WI38 (cell line): ENCODE data around the gene MOB1A.

Experiments
- H3K4me3 ChIP-seq: 2 replicates; pipeline ENCODE4 v1.5.1; 2011; ENCODE audit warnings: low read depth, mild to moderate bottlenecking, control low read depth, low read length
- CTCF ChIP-seq: IDR thresholded peaks from 2 replicates; pipeline ENCODE4 v1.5.1; 2012; ENCODE audit warnings: low read depth, mild to moderate bottlenecking, control low read depth, low read length

The MOB1A gene

DNA sequence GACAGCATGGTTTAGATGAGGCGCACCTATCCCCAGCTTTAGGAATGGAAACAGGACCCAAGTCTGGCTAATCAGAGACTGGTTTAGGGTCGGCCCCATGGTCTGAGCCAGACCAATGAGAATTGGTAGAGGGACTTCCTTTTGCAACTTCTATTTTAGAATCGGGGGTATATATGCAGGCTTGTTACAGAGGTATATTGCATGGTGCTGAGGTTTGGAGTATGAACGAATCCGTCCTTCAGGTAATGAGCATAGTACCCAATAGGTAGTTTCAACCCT lies 29.5 kb downstream of the MOB1A start:
- no peak overlapping the region for H3K4me3 ChIP-seq
- no peak for TF ChIP-seq CTCF

GRCh38 chr2:74148457-74149246 lies 30.0 kb downstream of the MOB1A start:
- no peak for TF ChIP-seq CTCF

GRCh38 chr2:74147727-74148456 lies 30.8 kb downstream of the MOB1A start, which contains the start of gene BOLA3:
BOLA3 (minus strand) TSS chr2:74147912; CDS start chr2:74147874, 38 bp downstream.
- H3K4me3 ChIP-seq: peak within 1 kb of the TSS; percentile 79
- TF ChIP-seq CTCF: peak; percentile 38; the same call in 1 of the 2 replicates

More at GRCh38 chr2:74148457-74149246, 30.0 kb downstream of the MOB1A start:
- peak overlapping the region; percentile 79 for H3K4me3 ChIP-seq

DNA sequence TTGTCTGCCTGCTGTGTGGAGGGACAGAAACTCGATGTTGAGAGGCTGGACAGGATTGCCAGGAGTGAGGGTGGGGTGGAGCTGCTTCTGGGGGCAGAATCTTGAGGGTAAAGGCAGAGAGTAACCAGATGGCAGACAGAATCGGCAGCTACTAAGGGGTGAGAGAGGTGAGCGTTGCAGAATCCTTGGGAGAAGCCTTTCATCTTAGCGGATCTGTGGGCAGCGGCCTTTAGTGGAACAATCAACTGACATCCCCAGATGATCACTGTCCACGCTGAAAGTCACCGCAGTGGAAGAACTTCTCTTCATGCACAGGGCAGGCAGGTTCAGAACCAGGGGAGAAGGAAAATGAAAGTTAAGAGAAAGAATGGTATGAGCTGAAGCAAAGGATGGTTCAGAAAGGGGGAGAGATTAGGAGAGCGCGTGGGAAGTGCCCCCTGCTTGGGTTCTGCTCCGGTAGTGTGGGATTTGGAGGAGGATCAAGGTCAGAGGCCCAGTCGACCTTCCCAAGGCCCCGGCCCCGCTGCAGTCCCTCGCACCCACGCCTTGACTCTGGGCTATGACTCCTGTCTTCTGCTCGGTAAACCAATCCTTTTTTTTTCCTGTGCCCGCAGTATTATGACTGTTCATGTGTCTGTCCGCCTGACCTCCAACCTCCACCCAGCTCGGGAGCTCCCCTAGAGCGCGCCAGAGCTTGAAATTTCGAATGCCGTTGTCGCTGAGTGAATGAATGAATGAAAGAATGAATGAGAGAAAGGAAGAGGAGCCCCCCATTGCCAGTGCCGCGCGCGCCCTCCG lies 31.6 kb downstream of the MOB1A start:
- H3K4me3 ChIP-seq: peak overlapping the region; percentile 79
- no peak for TF ChIP-seq CTCF

- no peak for TF ChIP-seq CTCF
- H3K4me3 ChIP-seq: no peak overlapping the region
These were observed 36.3 kb downstream of the MOB1A start for GRCh38 chr2:74142340-74142739.

DNA sequence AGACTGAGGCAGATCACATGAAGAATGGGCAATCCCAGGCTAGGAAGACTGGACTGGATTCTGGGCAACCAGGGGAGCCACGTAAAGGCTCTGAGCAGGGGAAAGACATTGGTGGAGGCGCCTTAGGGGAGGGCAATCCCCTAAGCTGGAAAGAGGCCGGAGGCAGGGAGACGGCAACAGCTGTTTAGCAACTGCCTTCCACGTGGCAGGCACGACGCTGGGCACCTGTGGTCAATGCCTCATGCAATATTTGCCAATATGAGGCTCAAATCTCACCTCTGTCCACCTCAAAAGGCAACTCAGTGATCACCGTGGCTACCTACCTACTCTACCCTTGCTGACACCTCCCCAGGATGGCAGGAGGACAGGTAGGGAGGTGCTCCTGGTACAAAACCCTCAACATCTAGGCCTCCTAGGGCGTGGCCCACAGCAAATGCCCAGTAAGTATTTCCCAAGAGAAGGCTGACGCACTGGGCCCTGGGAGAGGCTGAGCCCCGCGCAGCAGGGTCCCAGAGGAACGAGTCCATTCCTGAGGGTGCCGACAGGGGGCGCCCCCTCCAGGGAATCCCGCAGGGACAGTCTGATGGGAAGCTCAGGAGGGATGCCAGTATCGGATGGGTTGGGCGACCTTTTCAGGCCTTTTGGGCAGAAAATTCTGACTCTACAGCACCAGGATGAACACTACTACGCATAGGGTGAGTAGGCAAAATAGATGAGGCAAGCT lies 39.9 kb downstream of the MOB1A start:
- H3K4me3 ChIP-seq: no peak overlapping the region
- TF ChIP-seq CTCF: 0 out of 2 replicates have a peak, but pooled peaks have one; percentile 3
